ENCODE measurements around the gene TCEA2. TPM values are rescaled to one million over a fixed set of nuclear protein-coding genes. Genes with fewer than 3 reads are reported as not detected.

TCEA2 gene
- polyA plus RNA-seq, 3 donors, result 15.7 to 24.3 (median 16.0) TPM

DNA sequence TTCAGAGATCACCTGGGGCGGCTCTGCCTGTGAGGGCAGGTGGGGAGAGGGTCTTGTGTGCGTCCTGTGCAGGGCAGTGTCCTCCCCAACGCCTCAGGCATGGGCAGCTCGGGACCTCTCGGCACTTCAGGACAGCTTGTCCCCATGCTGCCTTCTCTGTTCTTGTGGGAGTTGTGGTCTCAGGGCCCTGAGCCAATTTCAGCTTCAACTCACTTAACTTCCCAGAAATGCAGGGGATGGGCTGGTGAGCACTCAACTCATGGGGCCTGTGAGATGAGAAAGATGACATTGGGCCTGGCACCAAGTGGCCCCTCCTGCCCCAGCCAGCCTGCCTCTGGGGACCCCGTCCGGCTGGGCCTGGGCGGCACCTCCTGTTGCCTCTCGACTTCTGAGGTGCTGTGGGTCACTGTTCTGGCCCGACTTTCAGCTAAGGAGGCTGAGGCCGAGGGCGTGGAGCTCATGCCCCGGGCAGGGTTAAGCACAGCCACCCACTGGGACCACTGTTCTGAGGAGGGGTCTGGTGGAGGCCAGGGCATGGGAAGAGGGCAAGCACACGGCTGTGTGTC lies 9.6 kb downstream of the TCEA2 start:
- H3K4me2 ChIP-seq (replicated peaks; ENCODE audit: extremely low read depth, low read length, poor library complexity, severe bottlenecking), result no peak overlapping the region
- 75% methylated on average over 8 of the region's 14 CpGs for WGBS (ENCODE audit: insufficient coverage)
- no peak overlapping the region for H3K9ac ChIP-seq (ENCODE audit: insufficient read depth, low read length, poor library complexity, severe bottlenecking)
- no peak for DNase-seq
- Mint-ChIP-seq H3K27me3 (ENCODE audit: low read depth in 3 of 3) (peaks cover 0 to 4% (median 2%) of the 10 kb centered on the region in 3 donors), H3K27ac (peak overlapping the region in 4 of 7 donors; percentile 32 to 81 (median 62)), H3K4me3 (no peak overlapping the region), H3K36me3 (peaks cover 32 to 48% of the 10 kb centered on the region in 2 donors), H3K9me3 (peaks cover 0 to 2% (median 0%) of the 10 kb centered on the region in 7 donors), H3K4me1 (peaks cover 31% of the 10 kb centered on the region)
- peak overlapping the region; percentile 19 to 36 for H3K27ac ChIP-seq (ENCODE audit: low read depth in 1 of 2, low read length in 2 of 2)
- H4K20me1 ChIP-seq (ENCODE audit: insufficient read depth, low read length), result peaks cover 92% of the 10 kb centered on the region
- intact Hi-C loops (cut with micrococcal nuclease), result no loop called here
- H3K36me3 ChIP-seq (replicated peaks in 1 of 2; ENCODE audit: control insufficient read depth in 1 of 2, insufficient read depth in 2 of 2, low read length in 2 of 2), result peaks cover 43 to 46% of the 10 kb centered on the region in 2 donors
- H2AFZ ChIP-seq (ENCODE audit: insufficient read depth, low read depth, low read length, poor library complexity, severe bottlenecking), result no peak overlapping the region
- TF ChIP-seq, protein P1, sequence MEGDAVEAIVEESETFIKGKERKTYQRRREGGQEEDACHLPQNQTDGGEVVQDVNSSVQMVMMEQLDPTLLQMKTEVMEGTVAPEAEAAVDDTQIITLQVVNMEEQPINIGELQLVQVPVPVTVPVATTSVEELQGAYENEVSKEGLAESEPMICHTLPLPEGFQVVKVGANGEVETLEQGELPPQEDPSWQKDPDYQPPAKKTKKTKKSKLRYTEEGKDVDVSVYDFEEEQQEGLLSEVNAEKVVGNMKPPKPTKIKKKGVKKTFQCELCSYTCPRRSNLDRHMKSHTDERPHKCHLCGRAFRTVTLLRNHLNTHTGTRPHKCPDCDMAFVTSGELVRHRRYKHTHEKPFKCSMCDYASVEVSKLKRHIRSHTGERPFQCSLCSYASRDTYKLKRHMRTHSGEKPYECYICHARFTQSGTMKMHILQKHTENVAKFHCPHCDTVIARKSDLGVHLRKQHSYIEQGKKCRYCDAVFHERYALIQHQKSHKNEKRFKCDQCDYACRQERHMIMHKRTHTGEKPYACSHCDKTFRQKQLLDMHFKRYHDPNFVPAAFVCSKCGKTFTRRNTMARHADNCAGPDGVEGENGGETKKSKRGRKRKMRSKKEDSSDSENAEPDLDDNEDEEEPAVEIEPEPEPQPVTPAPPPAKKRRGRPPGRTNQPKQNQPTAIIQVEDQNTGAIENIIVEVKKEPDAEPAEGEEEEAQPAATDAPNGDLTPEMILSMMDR (IDR thresholded peaks at IDR 0.05), result no peak
- no peaks in the 10 kb centered on the region for H3K27me3 ChIP-seq (ENCODE audit: control insufficient read depth in 2 of 2, insufficient read depth in 2 of 2, low read length in 2 of 2)
- H3K4me3 ChIP-seq (replicated peaks in 1 of 3; ENCODE audit: low read depth in 2 of 3, low read length in 3 of 3), result no peak overlapping the region
- peaks cover 41% of the 10 kb centered on the region for H3K79me2 ChIP-seq (ENCODE audit: insufficient read depth, low read length)
- H3K4me1 ChIP-seq (ENCODE audit: control insufficient read depth in 1 of 2, insufficient read depth in 2 of 2, low read length in 2 of 2), result peaks cover 21 to 40% of the 10 kb centered on the region in 2 donors
- no peaks in the 10 kb centered on the region for H3K9me3 ChIP-seq (replicated peaks in 1 of 2; ENCODE audit: control insufficient read depth in 1 of 2, insufficient read depth in 1 of 2, low read length in 2 of 2)

DNA sequence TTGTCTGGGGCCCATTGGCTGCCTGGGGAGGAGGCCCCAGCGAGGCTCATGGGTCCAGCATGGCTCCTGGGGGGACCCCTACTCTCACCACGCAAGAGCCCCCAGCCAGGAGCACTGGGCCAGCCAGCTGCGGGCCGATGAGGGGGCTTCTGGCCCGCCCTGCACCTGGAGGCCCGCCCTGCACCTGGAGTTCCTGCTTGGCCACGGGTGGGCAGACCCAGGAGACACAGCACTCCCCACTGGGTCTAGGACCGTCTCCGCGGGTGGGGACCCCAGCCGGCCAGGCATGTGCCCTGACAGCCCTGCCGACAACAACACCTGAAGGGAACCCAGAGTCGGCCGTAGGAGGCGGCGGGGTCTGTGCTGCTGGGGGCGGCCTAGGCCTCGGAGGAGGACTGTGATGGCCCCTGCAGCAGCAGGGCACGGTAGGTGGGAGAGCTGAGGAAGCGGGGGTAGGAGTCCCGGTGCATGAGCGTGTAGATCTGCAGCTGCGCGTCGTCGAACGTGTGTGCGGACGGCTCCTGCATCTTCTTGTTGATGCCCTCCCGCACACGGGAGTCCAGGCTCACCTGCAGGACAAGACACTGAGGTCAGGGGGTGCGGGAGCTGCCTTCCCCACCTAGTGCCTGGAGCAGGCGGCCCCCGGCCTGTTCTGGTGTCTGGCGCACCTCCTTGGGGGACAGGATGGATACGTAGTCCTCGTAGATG lies 10.6 kb downstream of the TCEA2 start:
- Histone ChIP-seq H3K9me3 (replicated peaks in 1 of 2; ENCODE audit: control insufficient read depth in 1 of 2, insufficient read depth in 1 of 2, low read length in 2 of 2) (no peaks in the 10 kb centered on the region), H3K79me2 (ENCODE audit: insufficient read depth, low read length) (peaks cover 52% of the 10 kb centered on the region), H3K27me3 (ENCODE audit: control insufficient read depth in 2 of 2, insufficient read depth in 2 of 2, low read length in 2 of 2) (no peaks in the 10 kb centered on the region), H2AFZ (ENCODE audit: insufficient read depth, low read depth, low read length, poor library complexity, severe bottlenecking) (no peak overlapping the region), H3K4me1 (ENCODE audit: control insufficient read depth in 1 of 2, insufficient read depth in 2 of 2, low read length in 2 of 2) (peaks cover 21 to 45% of the 10 kb centered on the region in 2 donors), H3K9ac (ENCODE audit: insufficient read depth, low read length, poor library complexity, severe bottlenecking) (no peak overlapping the region), H3K4me2 (replicated peaks; ENCODE audit: extremely low read depth, low read length, poor library complexity, severe bottlenecking) (no peak overlapping the region), H4K20me1 (ENCODE audit: insufficient read depth, low read length) (peaks cover 96% of the 10 kb centered on the region), H3K27ac (ENCODE audit: low read depth in 1 of 2, low read length in 2 of 2) (peak overlapping the region in 1 of 2 donors; percentile 14), H3K4me3 (replicated peaks in 1 of 3; ENCODE audit: low read depth in 2 of 3, low read length in 3 of 3) (no peak overlapping the region), H3K36me3 (replicated peaks in 1 of 2; ENCODE audit: control insufficient read depth in 1 of 2, insufficient read depth in 2 of 2, low read length in 2 of 2) (peaks cover 43 to 46% of the 10 kb centered on the region in 2 donors)
- Mint-ChIP-seq H3K27ac (peak overlapping the region in 1 of 7 donors; percentile 35), H3K27me3 (ENCODE audit: low read depth in 3 of 3) (peaks cover 0 to 2% (median 2%) of the 10 kb centered on the region in 3 donors), H3K4me3 (no peak overlapping the region), H3K36me3 (peaks cover 32 to 51% of the 10 kb centered on the region in 2 donors), H3K4me1 (peaks cover 29% of the 10 kb centered on the region), H3K9me3 (no peaks in the 10 kb centered on the region)
- 96% methylated on average over 29 of the region's 37 CpGs for WGBS (ENCODE audit: insufficient coverage)
- TF ChIP-seq, protein P1 (IDR thresholded peaks at IDR 0.05), result no peak
- intact Hi-C loops (cut with micrococcal nuclease), result no loop called here
- DNase-seq, result no peak

All from CD14-positive monocyte (primary cell).